Pancreas (tissue), 10 donors: ENCODE measurements around the gene SCAMP1. TPM values are rescaled to one million over a fixed set of nuclear protein-coding genes. Genes with fewer than 3 reads are reported as not detected.

Experiments
- ATAC-seq, 4 donors: fragments of 200-7000 bp; cut with Tn5 transposase; one replicate each; pipeline versions ENCODE4 v1.8.0 to v1.9.1; 2020; ENCODE audit warnings: mild to moderate bottlenecking in 4 of 4, moderate library complexity in 4 of 4
- DNase-seq, 6 donors: peaks; one replicate each; pipeline ENCODE4 v3.0.0-alpha.2; 2020
- FAIRE-seq: peaks from 2 replicates; lab custom pipeline; 2012; peaks lifted over from hg19 to GRCh38; lab: Jason Lieb, UNC
- H3K27ac ChIP-seq, 4 donors: fragments of 200-600 bp; sonication (generic); 1 replicate in 3 of 4; 2 replicates in 1 of 4; pipeline versions ENCODE4 v1.5.0 to v1.8.0; 2020
- H3K27me3 ChIP-seq, 4 donors: fragments of 200-600 bp; one replicate each; pipeline ENCODE4 v1.8.0; 2021
- H3K36me3 ChIP-seq, 3 donors: fragments of 200-600 bp; sonication (generic) in 1 of 3; one replicate each; pipeline versions ENCODE4 v1.5.0 to v1.8.0; 2020 to 2021
- H3K4me1 ChIP-seq, 3 donors: fragments of 200-600 bp; one replicate each; pipeline ENCODE4 v1.8.0; 2021
- H3K4me3 ChIP-seq, 4 donors: fragments of 200-600 bp; sonication (generic) in 2 of 4; one replicate each; pipeline versions ENCODE4 v1.5.0 to v1.8.0; 2020 to 2021
- H3K9me3 ChIP-seq, 4 donors: fragments of 200-600 bp; one replicate each; pipeline ENCODE4 v1.8.0; 2021
- CTCF ChIP-seq, 4 donors: fragments of 200-600 bp; sonication (generic) in 3 of 4; IDR thresholded peaks; one replicate each; pipeline versions ENCODE4 v1.5.0 to v1.8.0; 2021; ENCODE audit warnings: antibody characterized with exemption in 4 of 4
- WGBS, 2 donors: extraction: QIAGEN DNeasy Blood & Tissue Kit; methylation state at CpG; one replicate each; pipeline ENCODE4 v1.1.7; 2013; 5-methylcytosine and 5-hydroxymethylcytosine counted together
- intact Hi-C, 3 donors: fragments of 100-400 bp; cut with DNase I; formaldehyde crosslinking; loops; one replicate each; pipeline versions ENCODE4 v1.11.1 to v1.14.2; 2022
- polyA plus RNA-seq, 2 donors: library from polyadenylated mRNA; stranded (reverse); fragments of 200-250 nt; gene quantifications; one replicate each; pipeline ENCODE4 v1.2.3, GENCODE V29; 2013
- total RNA-seq, 6 donors: library from RNA; stranded (reverse); fragmentation: NEBNext Ultra II Directional in 4 of 6; extraction: Animal tissue kit (Norgen Biotek cat#: 25700) in 4 of 6; gene quantifications; one replicate each; pipeline versions ENCODE4 v1.2.1 to v1.2.4, GENCODE V29; 2021 to 2023
- donor health status: healthy with polysubstance abuse.
- donor health status: DM: no; HTN: no; CAD: no; lungs with moderate emphysema.
- donor health status: DM: no; HTN: no; CAD: no.
- donor health status: control.
- donor health status: control.
- donor health status: Bipolar disorder and iron deficiency.
- donor health status: DM: yes; HTN: yes; CAD: no.
- donor health status: DM: no; HTN: no; CAD: no.
- donor health status: DM: no; HTN: no; CAD: no.
- donor health status: DM: yes; HTN: yes; CAD: no.

SCAMP1 gene
- total and polyA plus RNA-seq, 8 donors, result 4.4 to 29.9 (median 20.4) TPM

- FAIRE-seq (no peak), ATAC-seq (no peak), DNase-seq (no peak)
- no peaks in the 10 kb centered on the region for H3K36me3 ChIP-seq
- no peaks in the 10 kb centered on the region for H3K27me3 ChIP-seq
- no peak overlapping the region for H3K4me3 ChIP-seq
- H3K9me3 ChIP-seq, result no peaks in the 10 kb centered on the region
- intact Hi-C loops, result no loop called here
- H3K27ac ChIP-seq, result no peak overlapping the region
- TF ChIP-seq CTCF (IDR thresholded peaks at IDR 0.05), result no peak
- H3K4me1 ChIP-seq, result no peaks in the 10 kb centered on the region
These were observed 38.7 kb downstream of the SCAMP1 start for GRCh38 chr5:78399116-78399515.

- WGBS, 2 donors, result 70 to 72% methylated on average over 2 of the region's 2 CpGs
- no peak for FAIRE-seq
- peaks cover 0 to 13% (median 5%) of the 10 kb centered on the region in 3 donors for H3K4me1 ChIP-seq
- peak in 1 of 4 donors; percentile 24 for ATAC-seq
- no peak for DNase-seq
- H3K4me3 ChIP-seq, result no peak overlapping the region
- H3K9me3 ChIP-seq, result no peaks in the 10 kb centered on the region
- H3K27me3 ChIP-seq, result no peaks in the 10 kb centered on the region
- no peaks in the 10 kb centered on the region for H3K36me3 ChIP-seq
- no peak overlapping the region for H3K27ac ChIP-seq
- intact Hi-C loops, result no loop called here
- TF ChIP-seq CTCF (IDR thresholded peaks at IDR 0.05), result no peak
These were observed 44.4 kb downstream of the SCAMP1 start for GRCh38 chr5:78404682-78405293.

GRCh38 chr5:78405829-78406750 is 45.7 kb downstream of the SCAMP1 start:
- Histone ChIP-seq H3K4me3 (no peak overlapping the region), H3K4me1 (peaks cover 0 to 13% (median 5%) of the 10 kb centered on the region in 3 donors), H3K27ac (no peak overlapping the region), H3K9me3 (no peaks in the 10 kb centered on the region), H3K36me3 (no peaks in the 10 kb centered on the region), H3K27me3 (no peaks in the 10 kb centered on the region)
- FAIRE-seq (no peak), ATAC-seq (peak in 2 of 4 donors; percentile 38 to 44), DNase-seq (no peak)
- WGBS, 2 donors, result 55 to 56% methylated on average over 5 of the region's 5 CpGs
- no peak for TF ChIP-seq CTCF (IDR thresholded peaks at IDR 0.05)
- intact Hi-C loops, result no loop called here

GRCh38 chr5:78407458-78407857 is 47.0 kb downstream of the SCAMP1 start:
- intact Hi-C loops, result no loop called here
- no peaks in the 10 kb centered on the region for H3K9me3 ChIP-seq

More at GRCh38 chr5:78407458-78407857, 47.0 kb downstream of the SCAMP1 start:
- H3K4me3 ChIP-seq, result no peak overlapping the region
- DNase-seq (no peak), ATAC-seq (no peak), FAIRE-seq (no peak)
- no peak for TF ChIP-seq CTCF (IDR thresholded peaks at IDR 0.05)
- H3K27ac ChIP-seq, result no peak overlapping the region
- peaks cover 0 to 13% (median 5%) of the 10 kb centered on the region in 3 donors for H3K4me1 ChIP-seq
- H3K36me3 ChIP-seq, result no peaks in the 10 kb centered on the region
- no peaks in the 10 kb centered on the region for H3K27me3 ChIP-seq
